Uterus (tissue), 2 donors: Measurements from ENCODE around the gene STK32C.

Experiments used
- CTCF ChIP-seq, 4 experiments: fragments of 200-600 bp in 2 of 4; fragments of 450-650 bp in 2 of 4; sonication (generic) in 2 of 4; IDR thresholded peaks; one replicate each; pipeline ENCODE4 v1.5.1; 2016 to 2019; ENCODE audit warnings: antibody characterized with exemption in 4 of 4, mild to moderate bottlenecking in 2 of 4, moderate library complexity in 1 of 4
- POLR2A ChIP-seq, 2 donors: fragments of 450-650 bp; IDR thresholded peaks; one replicate each; pipeline ENCODE4 v1.6.1; 2016; ENCODE audit warnings: antibody characterized with exemption in 2 of 2, mild to moderate bottlenecking in 1 of 2, moderate library complexity in 1 of 2

- no peak for TF ChIP-seq CTCF (IDR thresholded peaks at IDR 0.05)
- TF ChIP-seq POLR2A (IDR thresholded peaks at IDR 0.05), result no peak
These were observed 24.8 kb downstream of the STK32C start for GRCh38 chr10:132282667-132283603.
